HepG2 (cell line): Measurements from ENCODE around the gene MMS19. TPM values are rescaled to one million over a fixed set of nuclear protein-coding genes. Genes with fewer than 3 reads are reported as not detected.

ENCODE experiments used
- ATAC-seq: fragments of 200-7000 bp; cut with Tn5 transposase; 3 replicates; pipeline ENCODE4 v1.9.1; 2020; ENCODE audit warnings: mild to moderate bottlenecking, moderate library complexity
- BruUV-seq: library from RNA; stranded (reverse); fragments of 400-500 nt; replicated peaks from 2 replicates; lab custom pipeline; 2021; lab: Mats Ljungman, UMichigan
- CTCF ChIA-PET: fragments of 300-600 bp; formaldehyde crosslinking; extraction: SDS; loops from one replicate; lab custom pipeline; 2021; ENCODE audit warnings: low total read pairs, inconsistent platforms, low intra/inter-chr PET ratio; lab: Yijun Ruan, JAX
- POLR2A ChIA-PET: fragments of 350-600 bp; sonication (Branson Sonifier 250); formaldehyde crosslinking; loops from one replicate; lab custom pipeline; 2020; ENCODE audit warnings: antibody characterized with exemption, inconsistent platforms; lab: Yijun Ruan, JAX
- DNase-seq: peaks from one replicate; pipeline ENCODE4 v3.0.0-alpha.2; 2015; ENCODE audit warnings: low spot score
- FAIRE-seq: peaks from 3 replicates; lab custom pipeline; 2011; peaks lifted over from hg19 to GRCh38; lab: Jason Lieb, UNC
- H2AFZ ChIP-seq: one replicate; pipeline ENCODE4 v1.6.1; 2011; ENCODE audit warnings: low read length, inconsistent platforms
- H3K27ac ChIP-seq: fragments of 300-600 bp; 3 replicates; pipeline ENCODE4 v1.8.0; 2011; ENCODE audit warnings: mixed run types, mild to moderate bottlenecking, mixed read lengths, low read length, inconsistent platforms; ENCODE audit not compliant: insufficient read depth; ENCODE audit errors: extremely low read length
- H3K27me3 ChIP-seq, 2 experiments: fragments of 200-600 bp in 1 of 2; 2 replicates in 1 of 2; 3 replicates in 1 of 2; pipeline versions ENCODE4 v1.6.0 to v1.8.0; 2011; ENCODE audit warnings: low read length in 2 of 2, mild to moderate bottlenecking in 2 of 2, moderate library complexity in 2 of 2, inconsistent platforms in 1 of 2; ENCODE audit not compliant: insufficient read depth in 2 of 2, control insufficient read depth in 1 of 2
- H3K36me3 ChIP-seq, 2 experiments: fragments of 200-600 bp in 1 of 2; replicated peaks in 1 of 2; 2 replicates in 1 of 2; 3 replicates in 1 of 2; pipeline versions ENCODE4 v1.5.1 to v1.8.0; 2011; ENCODE audit warnings: low read length in 2 of 2, inconsistent platforms in 1 of 2; ENCODE audit not compliant: insufficient read depth in 2 of 2, control insufficient read depth in 1 of 2
- H3K4me1 ChIP-seq: 2 replicates; pipeline ENCODE4 v1.5.1; 2012; ENCODE audit warnings: low read length, inconsistent platforms; ENCODE audit not compliant: insufficient read depth
- H3K4me2 ChIP-seq: 2 replicates; pipeline ENCODE4 v1.6.0; 2011; ENCODE audit warnings: low read depth, low read length, inconsistent platforms
- H3K4me3 ChIP-seq, 3 experiments: fragments of 200-600 bp in 1 of 3; sonication (generic), shearing (Covaris generic) in 1 of 3; replicated peaks in 1 of 3; 2 replicates each; pipeline ENCODE4 v1.5.1; 2011 to 2016; ENCODE audit warnings: low read length in 3 of 3, inconsistent platforms in 2 of 3, low read depth in 2 of 3, mild to moderate bottlenecking in 2 of 3, control low read depth in 1 of 3, mixed read lengths in 1 of 3; ENCODE audit not compliant: insufficient read depth in 1 of 3
- H3K79me2 ChIP-seq: one replicate; pipeline ENCODE4 v1.6.1; 2011; ENCODE audit warnings: low read length, inconsistent platforms; ENCODE audit not compliant: insufficient read depth
- H3K9ac ChIP-seq: 2 replicates; pipeline ENCODE4 v1.6.0; 2011; ENCODE audit warnings: mild to moderate bottlenecking, low read depth, low read length, inconsistent platforms; ENCODE audit not compliant: insufficient read depth
- H3K9me3 ChIP-seq: 2 replicates; pipeline ENCODE4 v1.5.1; 2012; ENCODE audit warnings: mild to moderate bottlenecking, low read length
- H4K20me1 ChIP-seq: 2 replicates; pipeline ENCODE4 v1.6.0; 2011; ENCODE audit warnings: inconsistent platforms, mild to moderate bottlenecking, low read length, moderate library complexity; ENCODE audit not compliant: insufficient read depth
- FOXM1 ChIP-seq: sonication (generic); formaldehyde crosslinking; IDR thresholded peaks from 2 replicates; pipeline ENCODE4 v1.5.0; 2020; ENCODE audit warnings: missing genetic modification reagents
- GATA4 ChIP-seq: sonication (generic); IDR thresholded peaks from 2 replicates; pipeline ENCODE4 v1.6.1; 2016; ENCODE audit warnings: antibody characterized with exemption, low read depth, borderline replicate concordance
- HES4 ChIP-seq: sonication (generic); formaldehyde crosslinking; IDR thresholded peaks from 2 replicates; pipeline ENCODE4 v1.9.0; 2021; ENCODE audit warnings: mild to moderate bottlenecking, missing genetic modification reagents, borderline replicate concordance
- KDM4B ChIP-seq: sonication (generic); formaldehyde crosslinking; IDR thresholded peaks from 2 replicates; pipeline ENCODE4 v1.4.0; 2020; ENCODE audit warnings: missing genetic modification reagents
- NONO ChIP-seq, 2 experiments: fragments of 450-650 bp in 1 of 2; sonication (generic) in 1 of 2; formaldehyde crosslinking in 1 of 2; IDR thresholded peaks in 1 of 2; conservative IDR thresholded peaks in 1 of 2; 2 replicates each; pipeline versions ENCODE4 v1.6.1 to v1.8.0; 2017 to 2022; ENCODE audit warnings: mild to moderate bottlenecking in 1 of 2, missing genetic modification reagents in 1 of 2, moderate library complexity in 1 of 2
- NR2C2 ChIP-seq: sonication (generic); formaldehyde crosslinking; IDR thresholded peaks from 2 replicates; pipeline ENCODE4 v1.4.0; 2020; ENCODE audit warnings: missing genetic modification reagents, mild to moderate bottlenecking, moderate library complexity, borderline replicate concordance
- PLRG1 ChIP-seq: fragments of 450-650 bp; conservative IDR thresholded peaks from 2 replicates; pipeline ENCODE4 v1.6.1; 2016
- RBM39 ChIP-seq: fragments of 200-400 bp; formaldehyde crosslinking; IDR thresholded peaks from one replicate; pipeline ENCODE4 v1.6.1; 2018; ENCODE audit warnings: antibody characterized with exemption, mild to moderate bottlenecking, low read depth, low read length; ENCODE audit not compliant: poor library complexity, severe bottlenecking
- TEAD2 ChIP-seq: sonication (generic); formaldehyde crosslinking; IDR thresholded peaks from 2 replicates; pipeline ENCODE4 v1.9.0; 2021; ENCODE audit warnings: missing genetic modification reagents
- TEAD3 ChIP-seq: optimal IDR thresholded peaks from 2 replicates; pipeline ENCODE3; 2016; ENCODE audit warnings: borderline replicate concordance
- TRIM24 ChIP-seq: sonication (generic); formaldehyde crosslinking; IDR thresholded peaks from 2 replicates; pipeline ENCODE4 v1.8.0; 2022; ENCODE audit warnings: mild to moderate bottlenecking, missing genetic modification reagents
- ZBTB10 ChIP-seq: sonication (generic); formaldehyde crosslinking; IDR thresholded peaks from 2 replicates; pipeline ENCODE4 v1.4.0; 2020; ENCODE audit warnings: missing genetic modification reagents, borderline replicate concordance
- ZFP62 ChIP-seq: sonication (generic); formaldehyde crosslinking; IDR thresholded peaks from 2 replicates; pipeline ENCODE4 v1.4.0; 2020; ENCODE audit warnings: missing genetic modification reagents
- ZMAT5 ChIP-seq: sonication (generic); formaldehyde crosslinking; IDR thresholded peaks from 2 replicates; pipeline ENCODE4 v1.5.0; 2020; ENCODE audit warnings: mild to moderate bottlenecking, low read depth, missing genetic modification reagents, borderline replicate concordance
- ZNF256 ChIP-seq: sonication (generic); formaldehyde crosslinking; conservative IDR thresholded peaks from 2 replicates; pipeline ENCODE4 v1.4.0; 2020; ENCODE audit warnings: missing genetic modification reagents
- ZNF451 ChIP-seq: sonication (generic); formaldehyde crosslinking; IDR thresholded peaks from 2 replicates; pipeline ENCODE4 v1.5.0; 2020; ENCODE audit warnings: mild to moderate bottlenecking, missing genetic modification reagents
- ZNF75D ChIP-seq: sonication (generic); formaldehyde crosslinking; IDR thresholded peaks from 2 replicates; pipeline ENCODE4 v1.8.1; 2023; ENCODE audit warnings: missing genetic modification reagents, mild to moderate bottlenecking, borderline replicate concordance
- WGBS: methylation state at CpG from one replicate; pipeline ENCODE4 v1.1.6; 2017; ENCODE audit warnings: low lambda C conversion rate; 5-methylcytosine and 5-hydroxymethylcytosine counted together
- in situ Hi-C: cut with HindIII; loops from 2 replicates; pipeline ENCODE4 v1.10.0; 2017; ENCODE audit warnings: low pct_unique_long_range_greater_than_20kb; ENCODE audit not compliant: extremely low pct_ligation_motif_present
- intact Hi-C: fragments of 100-400 bp; cut with micrococcal nuclease; formaldehyde crosslinking; loops from one replicate; pipeline ENCODE4 v1.10.0; 2022; ENCODE audit not compliant: unreplicated experiment
- polyA plus RNA-seq, 8 experiments: library from polyadenylated mRNA; depleted of rRNA in 3 of 8; stranded (reverse) in 7 of 8; unstranded in 1 of 8; fragments of >200 nt; fragmentation: Illumina TruSeq in 4 of 8; extraction: Trizol in 4 of 8; gene quantifications; 2 replicates each; pipeline versions ENCODE4 v1.2.1 to v1.2.3, GENCODE V29; 2011 to 2016; ENCODE audit warnings: low read depth in 4 of 8, missing spikeins in 1 of 8, mixed read lengths in 1 of 8; ENCODE audit not compliant: insufficient read depth in 1 of 8
- total RNA-seq, 5 experiments: library from RNA; depleted of rRNA; stranded (reverse); fragments of >200 nt; fragmentation: Illumina TruSeq; extraction: Trizol; gene quantifications; 2 replicates each; pipeline ENCODE4 v1.2.3, GENCODE V29; 2016; ENCODE audit warnings: low read depth in 1 of 5
- TF ChIP-seq, protein P1 (sequence below): IDR thresholded peaks from 2 replicates; pipeline ENCODE4 v1.6.1; 2016; ENCODE audit warnings: missing biosample characterization, missing genetic modification reagents, low read depth

The MMS19 gene
- total and polyA plus RNA-seq, 2 of the 13 experiments (the other 11 are each of a cell fraction or from before 2014, with no cell fraction given): 76.4 to 107 TPM

DNA sequence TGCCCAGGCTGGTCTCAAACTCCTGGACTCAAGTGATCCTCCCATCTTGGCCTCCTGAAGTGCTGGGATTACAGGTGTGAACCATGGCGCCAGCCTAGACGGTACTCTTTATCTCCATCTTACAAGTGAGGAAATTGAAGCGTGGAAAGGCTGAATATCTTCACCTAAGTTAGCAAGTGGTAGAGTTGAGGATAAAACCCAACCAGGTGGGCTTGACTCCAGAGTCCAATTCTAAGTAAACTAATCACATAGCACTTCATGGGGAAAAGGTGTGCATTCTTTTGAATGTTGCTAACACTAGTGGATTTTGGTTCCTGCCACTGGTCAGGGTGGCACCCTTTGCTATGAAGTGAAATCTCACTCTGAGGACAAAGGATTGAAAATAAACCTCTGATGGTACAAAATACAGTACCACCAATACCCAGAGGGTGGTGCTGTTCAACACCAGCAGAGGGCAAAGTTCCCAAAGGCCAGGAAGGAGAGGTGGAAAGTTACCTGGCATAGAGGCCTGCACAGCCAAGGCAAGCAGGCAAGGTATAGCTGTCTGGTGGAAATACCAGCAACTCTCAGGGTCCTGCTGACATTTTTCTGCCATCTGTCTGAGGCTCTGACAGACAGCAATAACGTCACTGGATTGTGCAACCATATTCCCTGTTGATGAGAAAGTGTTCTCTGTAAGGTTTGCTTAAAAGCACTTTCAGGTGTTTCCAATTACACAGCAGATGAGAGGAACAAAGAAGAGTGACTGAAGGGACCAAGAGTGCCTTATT is 34.7 kb downstream of the MMS19 start:
- no peaks in the 10 kb centered on the region for H3K79me2 ChIP-seq
- peaks cover 49 to 86% of the 10 kb centered on the region in 2 experiments for H3K36me3 ChIP-seq
- H3K27ac ChIP-seq: peak overlapping the region; percentile 55
- no peak overlapping the region for H3K9ac ChIP-seq
- ChIA-PET CTCF (interaction anchor here (1.1 to 1.9 kb wide), 2 partner anchors 56 to 90 kb away, joined by 6 to 19 read pairs; no protein-coding TSS in a partner anchor), POLR2A (interaction anchor here (0.7 to 1.7 kb wide), 4 partner anchors 11 to 91 kb away, joined by 3 to 4 read pairs (median 4); no protein-coding TSS in a partner anchor)
- H3K4me3 ChIP-seq: no peak overlapping the region
- H3K4me2 ChIP-seq: no peak overlapping the region
- H3K9me3 ChIP-seq: no peaks in the 10 kb centered on the region
- ATAC-seq (peak; percentile 88), DNase-seq (peak; percentile 87), FAIRE-seq (peak; percentile 98)
- no peak overlapping the region for H2AFZ ChIP-seq
- peaks cover 25% of the 10 kb centered on the region for H3K4me1 ChIP-seq
- no peaks in the 10 kb centered on the region for H3K27me3 ChIP-seq
- BruUV-seq: no TSS peak
- in situ Hi-C loops: loop anchor here (5.0 kb wide), 1 partner anchor 89 kb away; no protein-coding TSS in a partner anchor
- 68% methylated on average over 4 of the region's 4 CpGs for WGBS
- H4K20me1 ChIP-seq: no peaks in the 10 kb centered on the region
- intact Hi-C loops: loop anchor here (1.0 to 5.0 kb wide), 3 partner anchors 65 to 149 kb away; no protein-coding TSS in a partner anchor
- TF ChIP-seq ZMAT5 (CRISPR knock-in tag) (no peak), TEAD2 (CRISPR knock-in tag) (no peak), FOXM1 (CRISPR knock-in tag) (no peak), NR2C2 (no peak), TRIM24 (CRISPR knock-in tag) (no peak), ZBTB10 (CRISPR knock-in tag) (no peak), PLRG1 (no peak), HES4 (CRISPR knock-in tag) (no peak), RBM39 (no peak), ZNF451 (no peak), KDM4B (CRISPR knock-in tag) (no peak), GATA4 (no peak), ZNF75D (CRISPR knock-in tag) (no peak), NONO (IDR thresholded peaks at IDR 0.05) (no peak), NONO (CRISPR knock-in tag; conservative IDR thresholded peaks at IDR 0.05) (0 out of 2 replicates have a peak, but pooled peaks have one; percentile 26), TEAD3 (CRISPR knock-in tag) (peak; percentile 80), ZFP62 (CRISPR knock-in tag) (no peak), ZNF256 (no peak)
- TF ChIP-seq, protein P1, sequence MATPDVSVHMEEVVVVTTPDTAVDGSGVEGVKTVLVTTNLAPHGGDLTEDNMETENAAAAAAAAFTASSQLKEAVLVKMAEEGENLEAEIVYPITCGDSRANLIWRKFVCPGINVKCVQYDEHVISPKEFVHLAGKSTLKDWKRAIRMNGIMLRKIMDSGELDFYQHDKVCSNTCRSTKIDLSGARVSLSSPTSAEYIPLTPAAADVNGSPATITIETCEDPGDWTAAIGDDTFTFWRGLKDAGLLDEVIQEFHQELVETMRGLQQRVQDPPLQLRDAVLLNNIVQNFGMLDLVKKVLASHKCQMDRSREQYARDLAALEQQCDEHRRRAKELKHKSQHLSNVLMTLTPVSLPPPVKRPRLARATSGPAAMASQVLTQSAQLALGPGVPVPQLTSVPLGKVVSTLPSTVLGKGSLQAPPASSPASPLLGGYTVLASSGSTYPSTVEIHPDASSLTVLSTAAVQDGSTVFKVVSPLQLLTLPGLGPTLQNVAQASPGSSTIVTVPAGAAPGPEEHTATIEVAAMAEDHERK (CRISPR knock-in tag): no peak
